BE2C (cell line): ENCODE results near the gene CRELD1.
"Not testable (repeated sequence)": the region's sequence is repeated elsewhere in the genome, so short reads cannot be mapped to it uniquely, and the experiment has no call there.

ENCODE experiments used
- DNase-seq: peaks from one replicate; pipeline ENCODE4 v3.0.0-alpha.2; 2020
- H3K27me3 ChIP-seq: fragments of 250-450 bp; sonication (Bioruptor Pico); 2 replicates; pipeline ENCODE4 v1.5.1; 2020; ENCODE audit warnings: mild to moderate bottlenecking
- H3K36me3 ChIP-seq: fragments of 250-450 bp; sonication (Bioruptor Pico); 2 replicates; pipeline ENCODE4 v1.5.1; 2020; ENCODE audit warnings: mild to moderate bottlenecking
- H3K4me1 ChIP-seq: fragments of 250-450 bp; sonication (Bioruptor Pico); 2 replicates; pipeline ENCODE4 v1.5.1; 2020
- H3K4me3 ChIP-seq: 2 replicates; pipeline ENCODE4 v1.5.1; 2011; ENCODE audit warnings: low read depth, low read length
- H3K9me3 ChIP-seq: fragments of 250-450 bp; sonication (Bioruptor Pico); 2 replicates; pipeline ENCODE4 v1.5.1; 2020
- CTCF ChIP-seq: IDR thresholded peaks from 2 replicates; pipeline ENCODE4 v1.5.1; 2012; ENCODE audit warnings: mild to moderate bottlenecking, low read depth, low read length

CRELD1 gene

GRCh38 chr3:9889405-9889804 lies 44.2 kb upstream of the CRELD1 start:
- H3K36me3 ChIP-seq, result peaks cover 13% of the 10 kb centered on the region
- no peak overlapping the region for H3K4me3 ChIP-seq
- H3K9me3 ChIP-seq, result no peaks in the 10 kb centered on the region
- TF ChIP-seq CTCF, result no peak
- no peaks in the 10 kb centered on the region for H3K27me3 ChIP-seq
- DNase-seq, result no peak
- H3K4me1 ChIP-seq, result no peaks in the 10 kb centered on the region

GRCh38 chr3:9890249-9891071 lies 43.2 kb upstream of the CRELD1 start, which contains the start of gene JAGN1:
Gene JAGN1 (plus strand): TSS chr3:9890610. CDS start chr3:9890723, 113 bp downstream.
- no peaks in the 10 kb centered on the region for H3K27me3 ChIP-seq
- DNase-seq, result peak; percentile 80
- no peaks in the 10 kb centered on the region for H3K4me1 ChIP-seq
- peaks cover 13% of the 10 kb centered on the region for H3K36me3 ChIP-seq
- TF ChIP-seq CTCF, result no peak
- H3K4me3 ChIP-seq, result peak within 1 kb of the TSS; percentile 58
- H3K9me3 ChIP-seq, result no peaks in the 10 kb centered on the region

DNA sequence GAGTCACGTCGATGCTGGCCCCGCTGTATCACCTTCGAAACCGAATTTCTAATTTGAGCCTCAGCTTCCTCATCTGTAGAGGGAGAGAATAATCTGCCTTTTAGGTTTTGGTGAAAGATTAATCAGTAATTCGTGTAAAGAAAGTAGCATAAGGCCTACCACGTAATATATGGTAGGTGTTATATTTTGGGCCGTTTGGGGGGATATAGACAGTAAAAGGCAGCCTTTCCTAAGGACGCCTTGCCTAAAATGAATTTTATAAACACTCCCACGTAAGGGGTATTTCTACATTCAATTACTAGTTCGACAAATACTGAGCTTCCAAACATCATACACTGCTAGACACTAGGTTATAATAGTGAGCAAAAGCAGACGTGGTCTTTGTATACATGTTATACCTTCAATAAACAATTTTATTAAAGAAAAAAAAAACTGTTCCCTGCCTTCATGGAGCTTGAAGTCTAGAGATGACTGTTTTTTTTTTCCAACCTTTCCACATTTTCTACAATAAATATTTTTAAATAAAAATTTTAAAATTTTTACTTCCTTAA lies 42.5 kb upstream of the CRELD1 start:
- peak overlapping the region; percentile 58 for H3K4me3 ChIP-seq
- peaks cover 13% of the 10 kb centered on the region for H3K36me3 ChIP-seq
- DNase-seq, result no peak
- TF ChIP-seq CTCF, result no peak
- H3K27me3 ChIP-seq, result no peaks in the 10 kb centered on the region
- no peaks in the 10 kb centered on the region for H3K4me1 ChIP-seq
- no peaks in the 10 kb centered on the region for H3K9me3 ChIP-seq

- DNase-seq, result no peak
- H3K36me3 ChIP-seq, result peaks cover 13% of the 10 kb centered on the region
- H3K4me1 ChIP-seq, result no peaks in the 10 kb centered on the region
- TF ChIP-seq CTCF, result no peak
- H3K4me3 ChIP-seq, result no peak overlapping the region
- no peaks in the 10 kb centered on the region for H3K9me3 ChIP-seq
- no peaks in the 10 kb centered on the region for H3K27me3 ChIP-seq
These were observed 39.9 kb upstream of the CRELD1 start for GRCh38 chr3:9893739-9894138.

GRCh38 chr3:9895715-9896114 lies 37.9 kb upstream of the CRELD1 start:
- H3K4me3 ChIP-seq, H3K27me3 ChIP-seq, H3K4me1 ChIP-seq, DNase-seq, H3K9me3 ChIP-seq: not testable (repeated sequence)
- peaks cover 13% of the 10 kb centered on the region for H3K36me3 ChIP-seq

DNA sequence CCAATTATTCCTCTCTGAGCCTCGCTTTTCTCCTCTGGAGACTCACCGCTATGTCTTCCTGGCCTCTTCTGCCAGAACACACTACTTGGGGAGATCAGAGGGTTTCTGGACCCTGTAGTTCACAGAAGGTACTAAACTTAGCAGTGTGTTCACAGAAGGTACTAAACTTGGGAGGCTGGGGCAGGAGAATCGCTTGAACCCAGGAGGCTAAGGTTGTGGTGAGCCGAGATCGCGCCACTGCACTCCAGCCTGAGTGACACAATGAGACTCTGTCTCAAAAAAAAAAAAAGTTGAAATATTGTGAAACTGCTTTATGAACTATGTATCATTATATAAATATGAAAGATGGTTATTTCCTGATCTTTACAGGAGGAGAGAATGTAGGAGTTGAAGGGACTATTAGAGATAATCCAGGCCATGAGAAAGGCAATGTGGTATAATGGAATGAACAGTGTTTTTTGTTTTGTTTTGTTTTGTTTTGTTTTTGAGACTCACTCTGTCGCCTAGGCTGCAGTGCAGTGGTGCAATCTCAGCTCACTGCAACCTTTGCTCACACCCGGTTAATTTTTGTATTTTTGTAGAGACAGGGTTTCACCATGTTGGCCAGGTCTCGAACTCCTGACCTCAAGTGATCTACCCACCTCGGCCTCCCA lies 36.8 kb upstream of the CRELD1 start:
- DNase-seq, H3K9me3 ChIP-seq, H3K4me3 ChIP-seq, H3K4me1 ChIP-seq, H3K27me3 ChIP-seq: not testable (repeated sequence)
- H3K36me3 ChIP-seq, result peaks cover 13% of the 10 kb centered on the region
